NCI-H1436 (cell line): Measurements from ENCODE around the gene CYP24A1.

Experiments
- DNase-seq: peaks from one replicate; lab custom pipeline; 2025; lab: John Stamatoyannopoulos, UW

Gene CYP24A1

DNA sequence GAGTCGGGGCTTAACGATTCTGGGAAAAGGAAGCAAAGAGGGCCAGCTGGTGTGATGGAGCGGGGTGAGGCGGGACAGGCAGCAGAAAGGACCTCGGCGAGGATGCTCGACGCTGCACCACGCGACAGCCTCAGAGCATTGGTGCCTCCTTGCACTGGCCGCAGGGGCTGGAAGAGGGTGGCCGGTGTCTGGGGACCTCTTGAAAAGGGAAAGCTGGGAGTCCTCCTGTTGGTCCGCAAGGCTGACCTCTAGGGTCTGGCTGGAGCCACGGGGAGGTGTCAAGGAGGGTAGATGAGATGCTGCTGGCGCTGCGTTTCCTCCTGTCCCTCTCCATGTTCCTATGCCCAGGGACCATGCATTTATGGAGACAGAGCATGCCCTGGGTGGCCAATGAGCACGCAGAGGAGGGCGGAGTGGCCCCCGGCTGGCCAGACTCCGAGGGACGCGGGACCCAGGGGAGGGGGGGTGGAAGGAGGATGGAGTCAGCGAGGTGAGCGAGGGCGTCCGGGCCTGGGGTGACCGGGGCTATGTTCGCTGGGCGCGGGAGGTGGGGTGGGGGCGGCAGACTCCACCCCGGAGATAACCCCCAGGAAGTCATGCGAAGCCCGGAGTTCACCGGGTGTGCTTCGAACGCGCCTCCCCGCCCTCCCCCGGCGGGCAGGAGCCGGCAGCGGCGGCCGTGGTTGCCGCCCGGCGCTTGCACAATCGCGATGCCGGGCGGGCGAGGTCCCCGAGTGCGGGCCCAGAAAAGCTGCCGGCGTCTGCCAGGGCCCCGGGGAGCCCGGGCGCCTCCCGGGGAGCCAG, at the start of gene CYP24A1:
Gene CYP24A1 (minus strand): TSS at position 334 of the 804 bp plus-strand sequence. CDS start 407 bp downstream, outside the sequence.
- DNase-seq = no peak

- DNase-seq = no peak
Observed at GRCh38 chr20:54223285-54223684, 49.5 kb upstream of the CYP24A1 start.

GRCh38 chr20:54221996-54222890, 48.5 kb upstream of the CYP24A1 start:
- DNase-seq = no peak

- DNase-seq = no peak
Observed at GRCh38 chr20:54221353-54221752, 47.6 kb upstream of the CYP24A1 start.

DNA sequence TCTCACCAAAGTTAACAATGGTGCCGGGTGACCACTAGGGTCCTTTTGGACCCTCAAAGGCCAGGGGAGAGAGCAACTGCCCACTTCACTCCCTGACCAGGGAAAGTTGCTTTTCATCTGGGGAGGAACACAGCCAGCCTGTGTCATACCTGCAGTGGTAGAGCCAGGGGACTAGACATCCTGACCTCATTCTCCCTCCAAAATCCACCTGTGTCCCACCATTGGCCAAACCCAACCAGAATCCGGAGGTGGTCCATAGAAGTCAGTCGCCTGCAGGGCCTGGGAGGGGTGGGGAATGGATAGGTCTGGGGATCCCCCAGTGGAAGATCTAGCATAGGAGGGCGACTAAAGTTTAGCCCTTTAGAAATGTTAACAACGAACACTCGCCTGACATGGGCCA, 46.9 kb upstream of the CYP24A1 start:
- DNase-seq = no peak

- DNase-seq = no peak
Observed at GRCh38 chr20:54219751-54220426, 46.1 kb upstream of the CYP24A1 start.

- no peak for DNase-seq
Observed at GRCh38 chr20:54218470-54218869, 44.7 kb upstream of the CYP24A1 start.

GRCh38 chr20:54217762-54218161, 44.0 kb upstream of the CYP24A1 start:
- DNase-seq = no peak

- no peak for DNase-seq
Observed at GRCh38 chr20:54215157-54215789, 41.5 kb upstream of the CYP24A1 start.

DNA sequence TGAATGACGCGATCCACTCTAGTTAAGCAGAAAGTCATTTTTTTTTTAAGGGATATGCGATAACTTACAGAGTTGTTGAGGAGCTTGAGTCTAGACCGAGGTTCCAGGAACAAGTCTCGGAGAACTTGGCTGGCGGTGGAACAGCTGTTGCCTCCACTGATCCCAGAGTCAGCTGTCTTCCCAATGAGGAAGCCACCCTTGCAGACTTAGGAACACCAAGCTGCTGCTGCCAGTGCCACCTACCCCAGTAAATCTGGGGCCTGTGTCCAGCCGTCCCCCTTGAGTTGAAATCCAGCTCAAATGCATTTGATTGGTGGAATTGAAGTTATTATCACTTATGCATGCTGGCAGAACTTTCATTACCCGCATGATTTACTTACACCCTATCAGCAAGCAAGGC, 40.8 kb upstream of the CYP24A1 start:
- no peak for DNase-seq

DNA sequence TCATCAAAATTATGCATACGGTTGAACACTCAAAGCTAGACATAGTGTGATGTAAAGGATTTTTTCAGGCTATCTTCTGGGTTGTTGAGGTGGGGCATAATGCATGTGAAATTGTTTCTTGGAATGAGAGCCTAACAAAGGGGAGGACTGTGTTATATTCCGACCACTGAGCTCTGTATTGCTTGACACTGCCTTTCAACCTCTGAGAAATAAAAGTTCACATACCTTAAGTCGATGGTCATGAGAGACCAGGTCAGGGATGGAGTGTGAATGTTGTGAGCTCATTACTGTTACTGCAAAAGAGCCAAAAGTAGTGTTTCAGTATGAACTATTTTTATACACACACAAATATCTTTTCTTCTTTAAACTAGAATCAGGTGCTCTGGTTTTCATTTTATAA, 39.1 kb upstream of the CYP24A1 start:
- DNase-seq = no peak

DNA sequence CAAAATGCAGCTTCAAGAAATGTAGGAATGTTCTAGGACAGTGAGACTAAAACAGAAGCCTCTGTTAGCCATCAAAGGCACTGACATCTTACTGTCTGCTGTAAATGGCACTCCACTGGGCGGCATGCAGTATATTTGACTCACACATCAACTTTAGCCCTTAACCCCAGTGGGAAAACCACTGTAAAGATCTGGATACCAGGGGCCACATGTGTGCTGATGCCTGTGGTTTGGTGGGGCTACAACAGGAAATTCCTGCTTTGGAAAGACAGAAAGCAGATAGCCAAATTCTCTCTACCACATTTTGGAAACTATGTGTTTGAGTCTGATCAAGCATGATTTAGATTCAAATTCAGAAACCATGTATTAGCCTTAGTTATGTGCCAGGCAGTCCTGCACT, 38.4 kb upstream of the CYP24A1 start:
- DNase-seq = no peak

GRCh38 chr20:54209216-54209813, 35.5 kb upstream of the CYP24A1 start:
- no peak for DNase-seq

DNA sequence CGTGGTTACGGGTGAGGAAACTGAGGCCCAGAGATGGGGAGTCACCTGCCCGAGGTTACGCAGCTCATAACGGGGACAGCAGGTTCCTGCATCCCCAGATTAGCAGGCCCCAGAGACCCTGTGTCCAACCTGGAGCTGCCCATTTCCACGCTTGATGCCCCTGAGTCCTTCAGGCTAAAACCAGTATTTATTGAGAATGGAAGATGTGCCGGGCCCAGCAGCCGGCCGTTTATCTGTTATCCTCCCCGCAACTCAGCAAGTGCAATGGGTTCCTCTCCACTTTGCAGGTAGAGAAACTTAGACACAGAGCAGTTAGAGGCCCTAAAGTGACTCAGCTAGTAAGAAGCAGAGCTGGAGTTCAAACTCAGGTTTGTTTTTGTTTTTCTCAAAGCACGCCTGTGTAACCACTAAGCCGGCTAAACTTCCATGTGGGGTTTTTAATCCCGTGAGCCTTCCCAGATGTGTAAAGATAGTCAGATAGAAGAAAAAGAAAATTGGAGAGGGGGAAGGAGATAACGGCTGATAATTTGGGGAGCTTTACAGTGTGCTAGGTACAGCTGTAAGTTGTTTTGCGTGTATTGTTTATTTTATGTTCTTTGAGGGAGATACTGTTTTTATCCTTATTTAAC, 34.9 kb upstream of the CYP24A1 start:
- DNase-seq = no peak

DNA sequence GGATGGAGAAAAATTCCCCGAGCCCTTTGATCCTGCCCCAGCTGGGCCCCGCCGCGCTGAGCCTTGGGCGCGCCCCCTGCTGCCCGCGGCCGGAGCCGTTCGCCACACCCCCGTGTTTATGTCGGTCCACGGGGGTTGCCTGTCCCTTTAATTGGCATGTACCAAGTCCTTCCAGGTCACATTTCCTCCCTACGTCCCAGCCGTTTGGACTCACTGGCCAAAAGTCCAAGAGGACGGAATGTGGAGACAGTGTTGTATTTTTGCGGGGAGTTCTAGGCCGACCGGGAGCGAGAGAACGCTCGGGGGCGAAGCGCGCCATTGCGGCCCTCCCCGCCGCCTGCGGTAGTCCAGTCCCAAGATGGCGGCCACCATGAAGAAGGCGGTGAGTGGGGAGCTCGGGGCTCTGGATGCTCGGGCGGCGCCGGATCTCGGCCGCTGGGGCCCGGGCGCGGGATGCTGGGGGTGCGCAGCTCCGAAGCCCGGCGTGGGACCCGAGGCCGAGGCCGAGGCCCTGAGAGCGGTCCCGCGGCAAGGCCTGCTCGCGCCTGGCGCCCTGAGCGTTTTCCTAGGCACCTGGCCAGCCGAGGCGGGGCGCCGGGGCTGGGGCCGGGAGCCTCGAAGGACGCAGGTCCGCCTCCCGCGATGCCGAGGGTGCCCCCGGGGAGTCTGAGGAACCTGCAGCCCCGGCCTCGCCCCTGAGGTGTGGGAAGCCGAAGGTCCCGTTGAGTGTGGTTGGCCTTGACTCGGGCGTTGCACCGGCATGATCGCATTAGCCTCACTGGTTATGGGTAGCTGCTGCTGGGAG, 34.2 kb upstream of the CYP24A1 start, which contains the start of gene PFDN4:
Gene PFDN4 (plus strand): TSS at position 345 of the 805 bp plus-strand sequence. CDS start 14 bp downstream, at position 359.
- peak; percentile 68 for DNase-seq

- no peak for DNase-seq
Observed at GRCh38 chr20:54207053-54207742, 33.4 kb upstream of the CYP24A1 start.

- DNase-seq = no peak
Observed at GRCh38 chr20:54205450-54205849, 31.7 kb upstream of the CYP24A1 start.

DNA sequence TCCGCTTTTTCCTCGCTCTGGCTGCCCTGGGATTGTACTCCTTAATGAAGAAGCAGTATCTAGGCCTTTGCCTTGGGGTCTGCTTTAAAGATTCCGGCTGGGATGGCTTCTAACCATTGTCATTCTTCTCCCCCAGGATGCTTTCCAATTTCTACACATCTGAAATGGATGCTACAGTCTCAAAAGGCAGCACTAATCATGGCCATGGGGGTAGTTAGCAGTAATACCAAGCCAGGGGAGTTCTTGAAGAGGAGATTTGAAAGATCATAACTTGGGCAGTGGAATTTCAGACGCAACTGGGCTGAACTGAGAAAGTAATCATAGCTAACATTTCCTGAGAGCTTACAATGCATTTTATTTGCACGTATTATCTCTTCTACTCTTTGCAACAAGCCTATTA, 30.7 kb upstream of the CYP24A1 start:
- DNase-seq = no peak

GRCh38 chr20:54204063-54204462, 30.3 kb upstream of the CYP24A1 start:
- DNase-seq = no peak
